H54 (cell line): Measurements from ENCODE around the gene UQCRHL.
"Not testable (repeated sequence)": the region's sequence is repeated elsewhere in the genome, so short reads cannot be mapped to it uniquely, and the experiment has no call there.

ENCODE experiments used
- DNase-seq: peaks from one replicate; pipeline ENCODE4 v3.0.0; 2011; ENCODE audit warnings: low spot score, mixed read lengths; ENCODE audit not compliant: insufficient read length
- FAIRE-seq: peaks from 3 replicates; lab custom pipeline; 2011; peaks lifted over from hg19 to GRCh38; lab: Jason Lieb, UNC
- POLR2A ChIP-seq: IDR thresholded peaks from 2 replicates; pipeline ENCODE4 v1.6.1; 2011; ENCODE audit warnings: low read depth, mild to moderate bottlenecking, low read length

UQCRHL gene

GRCh38 chr1:15843826-15844572 is 36.5 kb upstream of the UQCRHL start:
- TF ChIP-seq POLR2A: no peak
- FAIRE-seq: no peak
- DNase-seq: no peak

- TF ChIP-seq POLR2A: no peak
- FAIRE-seq (no peak), DNase-seq (no peak)
Observed at GRCh38 chr1:15838721-15839120, 31.3 kb upstream of the UQCRHL start.

- DNase-seq (no peak), FAIRE-seq (no peak)
- TF ChIP-seq POLR2A: no peak
Observed at GRCh38 chr1:15837931-15838330, 30.5 kb upstream of the UQCRHL start.

GRCh38 chr1:15836772-15837669 is 29.6 kb upstream of the UQCRHL start:
- FAIRE-seq: no peak
- DNase-seq: no peak
- no peak for TF ChIP-seq POLR2A

GRCh38 chr1:15836511-15836771 is 29.0 kb upstream of the UQCRHL start:
- not testable (repeated sequence) for FAIRE-seq

GRCh38 chr1:15835741-15836510 is 28.5 kb upstream of the UQCRHL start:
- TF ChIP-seq POLR2A: peak; percentile 48
- FAIRE-seq: peak; percentile 81

More at GRCh38 chr1:15836511-15836771, 29.0 kb upstream of the UQCRHL start:
- not testable (repeated sequence) for DNase-seq

GRCh38 chr1:15835205-15835740 is 27.8 kb upstream of the UQCRHL start:
- FAIRE-seq (no peak), DNase-seq (no peak)
- no peak for TF ChIP-seq POLR2A

More at GRCh38 chr1:15835741-15836510, 28.5 kb upstream of the UQCRHL start:
- peak; percentile 74 for DNase-seq

GRCh38 chr1:15834406-15835204 is 27.2 kb upstream of the UQCRHL start:
- TF ChIP-seq POLR2A: peak; percentile 53
- DNase-seq: peak; percentile 50
- FAIRE-seq: no peak

- no peak for TF ChIP-seq POLR2A
- FAIRE-seq: peak; percentile 38
- no peak for DNase-seq
Observed at GRCh38 chr1:15833842-15834405, 26.5 kb upstream of the UQCRHL start.

- TF ChIP-seq POLR2A: peak; percentile 47; the same call in 1 of the 2 replicates
- no peak for DNase-seq
- no peak for FAIRE-seq
Observed at GRCh38 chr1:15833069-15833679, 25.7 kb upstream of the UQCRHL start.

GRCh38 chr1:15830258-15830657 is 22.8 kb upstream of the UQCRHL start:
- FAIRE-seq: no peak
- DNase-seq: no peak
- no peak for TF ChIP-seq POLR2A

- FAIRE-seq, DNase-seq: not testable (repeated sequence)
Observed at GRCh38 chr1:15828931-15829330, 21.5 kb upstream of the UQCRHL start.

- not testable (repeated sequence) for DNase-seq, FAIRE-seq
Observed at GRCh38 chr1:15827567-15827966, 20.1 kb upstream of the UQCRHL start.
